Left renal pelvis (tissue), 4 donors: ENCODE data around the gene RBM47. TPM values are rescaled to one million over a fixed set of nuclear protein-coding genes. Genes with fewer than 3 reads are reported as not detected.

Experiments
- DNase-seq, 4 donors: peaks; one replicate each; pipeline ENCODE4 v3.0.0-alpha.2; 2013; ENCODE audit warnings: low read depth in 4 of 4, low spot score in 3 of 4
- polyA plus RNA-seq, 4 donors: library from polyadenylated mRNA; unstranded; fragments of 120-200 nt; gene quantifications; one replicate each; pipeline ENCODE4 v1.2.1, GENCODE V29; 2013; ENCODE audit not compliant: insufficient read length in 4 of 4

RBM47 gene
- polyA plus RNA-seq, 4 donors: 4.4 to 93.5 (median 87.3) TPM

DNA sequence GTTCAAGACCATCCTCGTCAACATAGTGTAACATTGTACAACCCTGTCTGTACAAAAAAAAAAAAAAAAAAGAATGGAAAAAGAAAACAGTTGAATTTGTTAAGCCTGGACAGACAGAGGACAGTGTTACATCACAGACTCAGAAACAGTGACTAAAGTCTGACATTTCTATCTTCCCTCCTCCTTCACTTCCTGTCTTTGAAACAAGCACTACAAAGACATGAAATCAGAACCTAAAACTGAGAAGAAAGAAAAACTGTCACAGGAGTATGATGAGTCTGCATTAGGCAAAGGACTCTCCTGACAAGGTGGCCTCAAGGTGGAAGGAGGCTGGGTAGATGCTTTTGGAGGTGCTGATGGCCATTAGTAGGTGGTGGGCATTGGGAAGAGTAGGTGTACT lies 126.7 kb downstream of the RBM47 start:
- DNase-seq: no peak

GRCh38 chr4:40502220-40502619 lies 127.4 kb downstream of the RBM47 start:
- DNase-seq: no peak

DNA sequence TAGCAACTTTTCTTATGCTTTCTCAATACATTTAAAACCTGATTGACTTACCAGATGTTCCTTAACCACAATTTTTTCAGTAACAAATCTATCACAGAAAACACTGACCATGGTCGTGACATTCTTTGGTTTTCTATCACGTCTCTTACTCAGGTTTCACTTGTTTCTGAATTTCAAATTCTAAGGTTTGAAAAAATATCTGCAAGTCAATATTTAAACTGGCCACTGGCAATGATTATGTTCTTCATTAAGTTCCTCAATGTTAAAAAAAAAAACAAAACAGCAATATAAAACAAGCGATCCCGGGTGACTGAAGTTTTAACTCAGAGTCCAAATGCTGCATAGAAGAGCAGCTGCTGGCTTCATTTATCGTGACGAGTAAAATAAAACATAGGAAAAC lies 128.9 kb downstream of the RBM47 start:
- DNase-seq: no peak

DNA sequence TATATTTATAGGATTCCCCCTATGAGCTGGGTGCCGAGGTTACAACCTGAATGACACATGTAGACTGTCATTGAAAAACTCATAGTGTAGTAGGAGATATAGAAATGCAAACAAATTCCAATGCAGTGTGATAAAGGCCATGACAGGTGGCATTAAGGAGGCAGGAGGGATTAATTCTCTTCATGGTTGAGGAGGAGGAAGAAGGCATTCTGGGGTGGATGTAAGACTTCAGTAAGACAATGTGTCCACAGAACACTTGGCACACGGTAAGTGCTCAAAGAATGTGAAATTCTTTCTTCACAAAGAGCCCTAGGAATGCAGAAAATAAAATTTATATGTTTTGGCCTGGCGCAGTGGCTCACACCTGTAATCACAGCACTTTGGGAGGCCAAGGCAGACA lies 136.5 kb downstream of the RBM47 start:
- DNase-seq: no peak

DNA sequence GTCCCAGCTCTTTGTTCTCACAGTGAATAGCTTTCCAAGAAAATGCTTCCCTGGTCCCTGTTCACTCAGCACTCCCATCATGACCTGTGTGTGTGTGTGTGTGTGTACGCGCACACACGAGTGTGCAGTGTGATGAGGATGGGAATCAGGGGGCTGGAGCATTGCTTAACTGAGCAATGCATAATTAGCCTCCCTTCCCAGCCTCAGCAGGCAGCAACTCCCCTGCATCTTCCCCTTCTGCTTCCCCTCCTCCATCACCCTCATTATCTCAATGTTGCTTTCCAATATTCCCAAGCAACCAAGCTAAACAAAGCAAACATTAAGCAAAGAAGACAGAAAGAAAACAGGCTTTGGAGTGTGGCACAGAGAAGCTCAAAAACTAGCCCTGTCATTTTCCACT lies 137.0 kb downstream of the RBM47 start:
- DNase-seq: no peak

- no peak for DNase-seq
These were observed 139.2 kb downstream of the RBM47 start for GRCh38 chr4:40490481-40490880.

DNA sequence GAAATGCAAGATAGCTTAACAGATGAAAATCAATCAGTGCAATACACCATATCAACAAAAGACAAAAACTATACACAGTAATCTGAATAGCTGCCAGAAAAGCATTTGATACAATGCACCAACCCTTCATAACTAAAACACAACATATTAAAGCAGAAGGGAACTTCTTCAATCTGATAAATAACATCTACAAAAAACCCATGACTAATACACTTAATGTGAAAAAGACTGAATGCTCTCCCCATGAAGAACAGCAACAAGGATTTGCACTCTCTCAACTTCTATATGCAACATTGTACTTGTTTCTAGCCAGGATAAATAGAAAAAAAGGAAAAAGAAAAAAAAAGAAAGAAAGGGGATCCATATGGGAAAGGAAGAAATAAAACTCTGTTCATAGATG lies 139.7 kb downstream of the RBM47 start:
- DNase-seq: no peak

DNA sequence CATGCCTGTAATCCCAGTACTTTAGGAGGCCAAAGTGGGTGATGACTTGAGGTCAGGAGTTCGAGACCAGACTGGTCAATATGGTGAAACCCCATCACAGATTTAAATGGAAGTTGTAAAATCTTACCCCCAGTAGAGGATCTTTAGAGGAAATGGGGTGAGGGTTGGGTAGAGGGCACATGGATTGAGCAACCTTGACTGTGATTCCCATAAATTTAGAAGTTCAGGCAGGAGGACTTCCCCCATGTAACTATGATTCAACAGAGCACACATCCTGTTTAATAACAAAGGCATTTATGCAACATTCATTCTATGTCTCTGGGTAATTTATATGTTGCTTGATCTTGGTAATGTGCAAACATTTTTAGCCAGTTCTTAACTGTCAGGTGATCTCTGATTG lies 143.1 kb downstream of the RBM47 start:
- DNase-seq: no peak

- no peak for DNase-seq
These were observed 145.1 kb downstream of the RBM47 start for GRCh38 chr4:40484346-40485090.

DNA sequence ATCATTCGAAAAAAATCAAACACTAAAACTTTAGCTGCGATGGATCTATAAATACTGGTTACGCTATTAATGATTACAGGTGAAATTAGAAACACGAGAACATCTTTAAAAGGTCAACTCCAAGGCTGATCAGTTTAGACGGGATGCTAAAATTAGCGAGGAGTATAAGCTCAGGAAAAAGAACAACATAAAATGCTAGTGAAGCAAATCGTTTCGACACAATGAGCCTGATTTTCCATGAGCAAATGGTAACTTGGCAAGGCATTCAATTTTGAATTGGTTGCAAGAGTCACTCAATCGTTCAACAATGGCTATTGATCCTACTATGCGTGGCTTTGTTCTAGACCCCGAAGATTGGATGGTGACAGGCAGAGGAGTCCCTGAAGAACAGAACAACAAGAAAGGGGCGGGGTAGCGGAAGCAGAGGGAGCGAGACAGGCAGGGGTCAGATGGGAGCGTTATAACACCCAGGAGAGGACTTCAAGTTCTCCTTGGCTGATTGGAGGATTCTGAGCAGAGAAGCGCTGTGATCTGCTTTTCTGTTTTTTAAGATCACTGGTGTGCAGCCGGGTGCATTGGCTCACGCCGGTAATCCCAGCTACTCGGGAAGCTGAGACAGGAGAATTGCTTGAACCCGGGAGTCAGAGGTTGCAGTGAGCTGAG lies 146.5 kb downstream of the RBM47 start:
- no peak for DNase-seq

- no peak for DNase-seq
These were observed 147.7 kb downstream of the RBM47 start for GRCh38 chr4:40481977-40482376.

DNA sequence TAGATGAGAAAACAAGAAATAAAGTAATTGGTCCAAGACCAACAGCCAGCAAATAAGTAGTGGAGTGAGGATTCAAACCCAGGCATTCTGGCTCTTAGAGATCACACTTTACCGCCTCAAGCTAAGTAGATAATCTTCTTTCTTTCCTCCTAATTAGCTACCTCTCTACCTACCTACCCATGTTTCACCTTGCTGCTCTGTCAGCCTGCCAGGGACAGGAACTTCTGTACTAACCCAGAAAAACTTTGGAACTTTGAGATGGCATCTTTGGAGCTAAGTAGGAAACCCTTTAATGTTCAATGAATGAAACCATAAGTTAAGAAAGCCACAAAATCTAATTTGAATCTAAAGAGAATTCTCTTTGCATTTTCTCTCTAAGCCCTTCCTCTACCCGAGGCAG lies 149.4 kb downstream of the RBM47 start:
- DNase-seq: no peak

DNA sequence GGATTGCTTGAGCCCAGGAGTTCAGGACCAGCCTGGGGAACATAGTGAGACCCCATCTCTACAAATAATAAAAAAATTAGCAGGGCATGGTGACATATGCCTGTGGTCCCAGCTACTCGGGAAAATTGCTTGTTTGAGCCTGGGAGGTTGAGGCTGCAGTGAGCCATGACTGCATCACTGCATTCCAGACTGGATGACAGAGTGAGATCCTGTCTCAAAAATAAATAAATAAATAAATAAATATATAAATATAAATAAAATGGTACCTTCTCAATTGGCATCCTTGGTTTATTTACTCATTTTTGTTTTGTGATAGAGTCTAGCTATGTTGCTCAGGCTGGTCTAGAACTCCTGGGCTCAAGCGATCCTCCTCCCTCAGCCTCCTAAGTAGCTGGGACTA lies 150.3 kb downstream of the RBM47 start:
- no peak for DNase-seq

GRCh38 chr4:40475609-40476008 lies 154.1 kb downstream of the RBM47 start:
- no peak for DNase-seq

DNA sequence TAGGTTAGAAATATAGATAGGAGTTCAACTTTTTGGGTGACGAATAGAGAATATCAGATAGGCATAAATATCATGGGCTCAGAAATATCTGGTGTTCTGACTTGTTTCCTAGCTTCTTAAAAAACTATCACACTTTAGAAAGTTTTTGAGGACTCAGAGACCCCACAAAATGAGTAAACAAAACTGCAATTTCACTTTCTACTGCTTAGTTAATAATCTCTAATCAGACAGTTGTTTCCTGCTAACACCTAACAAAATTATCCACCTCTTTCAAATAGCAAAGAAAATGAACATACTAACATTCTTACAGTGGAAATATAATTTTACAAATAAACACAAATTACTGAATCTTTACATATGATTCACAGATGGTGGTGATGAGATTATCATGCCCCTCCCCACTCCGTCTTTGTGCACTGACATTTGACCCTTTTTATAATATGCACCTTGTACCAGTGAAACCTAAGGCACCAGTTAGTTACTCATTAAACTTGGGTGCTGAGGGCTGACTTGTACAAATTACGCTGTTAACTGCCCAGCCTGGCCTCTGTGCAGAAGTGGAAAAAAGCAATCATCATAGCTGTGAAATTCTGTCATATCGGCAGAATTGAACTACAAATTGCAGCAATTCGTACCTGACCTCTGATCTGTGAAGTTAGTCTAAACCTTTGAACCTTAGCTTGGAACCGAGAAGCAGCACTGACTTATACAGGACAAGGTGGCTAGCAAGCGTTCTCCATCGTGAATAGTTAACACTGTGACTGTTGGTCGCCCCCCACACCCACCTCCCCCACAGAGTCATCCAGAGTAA lies 155.9 kb downstream of the RBM47 start:
- peak in 2 of 4 donors; percentile 29 to 50 for DNase-seq

DNA sequence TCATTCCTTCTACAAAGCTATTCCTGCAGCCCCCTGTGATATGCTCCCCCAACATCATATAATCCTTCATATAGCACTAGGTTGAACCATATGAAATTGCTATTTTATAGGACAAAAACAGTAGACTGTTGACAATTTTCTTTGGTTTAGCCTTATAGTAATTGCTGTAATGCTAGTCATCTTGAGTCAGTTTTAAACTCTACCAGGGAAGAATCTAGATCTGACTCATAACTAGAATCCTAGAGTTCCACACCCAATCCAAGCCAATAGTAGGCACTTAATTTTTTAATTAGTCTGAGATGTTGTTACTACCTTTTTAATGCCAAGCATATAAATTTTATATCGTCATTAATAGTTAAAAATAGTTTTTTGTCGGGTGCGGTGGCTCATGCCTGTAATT lies 157.7 kb downstream of the RBM47 start:
- no peak for DNase-seq

DNA sequence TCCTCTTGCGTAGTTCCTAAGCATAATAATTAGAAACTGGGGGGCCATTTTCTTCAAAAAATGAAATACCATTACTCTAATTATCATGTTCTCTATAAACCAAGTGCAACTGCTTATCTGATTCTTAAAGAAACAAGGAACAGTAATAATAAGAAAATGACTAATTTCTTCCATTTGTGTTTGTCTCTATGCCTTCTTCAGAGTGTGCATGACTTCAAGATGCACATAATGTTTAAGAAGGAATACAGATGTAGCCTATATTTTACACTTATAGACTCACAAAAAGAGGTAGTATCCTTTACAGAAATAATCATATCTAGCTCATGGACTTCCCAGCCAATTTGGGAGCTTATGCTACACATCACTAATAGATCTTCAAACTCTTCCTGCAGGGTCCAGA lies 162.9 kb downstream of the RBM47 start:
- no peak for DNase-seq

DNA sequence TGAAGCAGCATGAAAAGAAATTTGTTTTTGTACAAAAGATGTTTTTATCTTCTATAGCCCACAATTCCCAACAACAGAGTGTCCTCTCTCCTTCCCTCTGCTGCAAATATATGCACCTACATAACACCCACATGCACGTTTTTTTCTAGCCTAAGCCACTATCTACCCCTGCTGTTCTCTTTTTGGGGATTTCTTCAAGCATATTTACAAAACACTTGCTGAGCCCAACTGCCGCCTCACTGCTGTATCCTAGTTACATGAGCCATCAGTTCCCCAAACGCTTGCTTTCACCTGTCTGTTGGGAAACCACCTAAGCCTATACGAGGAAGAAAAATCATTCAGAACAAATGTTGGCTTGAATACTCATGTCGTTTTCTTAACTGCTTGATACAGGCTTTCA lies 167.3 kb downstream of the RBM47 start:
- no peak for DNase-seq

DNA sequence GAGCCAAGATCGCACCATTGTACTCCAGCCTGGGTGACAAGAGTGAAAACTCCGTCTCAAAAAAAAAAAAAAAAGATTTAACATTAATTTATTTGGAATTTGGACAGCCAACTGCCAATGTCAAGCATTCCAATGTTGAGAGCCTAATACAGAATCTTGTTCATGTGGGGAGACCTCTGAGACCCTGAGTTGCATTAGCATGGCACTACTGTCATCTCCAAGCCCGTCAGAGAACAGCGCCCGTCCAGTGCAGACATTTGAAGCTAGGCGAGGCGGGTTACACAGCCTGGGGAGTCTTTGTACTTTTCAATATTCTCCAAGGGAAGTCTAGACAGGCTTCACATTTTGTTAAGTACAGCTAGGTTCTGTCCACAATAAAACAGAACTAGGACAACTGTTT lies 167.8 kb downstream of the RBM47 start:
- DNase-seq: no peak

DNA sequence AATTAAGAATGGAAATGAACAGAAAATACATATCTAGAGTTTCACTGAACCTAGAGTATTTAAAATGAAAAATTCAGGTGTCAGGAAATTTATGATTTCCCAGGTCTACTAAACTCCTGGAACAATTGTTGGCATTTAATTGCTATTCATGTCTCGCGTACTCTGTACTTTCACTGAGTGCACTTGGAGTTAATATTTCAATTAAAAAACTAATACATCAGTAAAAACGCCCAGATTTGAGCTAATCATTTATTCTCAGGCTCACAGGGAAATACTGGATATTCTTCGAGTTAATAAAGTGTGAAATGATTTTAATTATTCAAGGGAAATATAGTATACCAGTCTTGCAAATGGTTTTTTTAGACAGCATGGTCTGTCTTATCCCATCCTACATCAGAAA lies 168.6 kb downstream of the RBM47 start:
- DNase-seq: no peak

DNA sequence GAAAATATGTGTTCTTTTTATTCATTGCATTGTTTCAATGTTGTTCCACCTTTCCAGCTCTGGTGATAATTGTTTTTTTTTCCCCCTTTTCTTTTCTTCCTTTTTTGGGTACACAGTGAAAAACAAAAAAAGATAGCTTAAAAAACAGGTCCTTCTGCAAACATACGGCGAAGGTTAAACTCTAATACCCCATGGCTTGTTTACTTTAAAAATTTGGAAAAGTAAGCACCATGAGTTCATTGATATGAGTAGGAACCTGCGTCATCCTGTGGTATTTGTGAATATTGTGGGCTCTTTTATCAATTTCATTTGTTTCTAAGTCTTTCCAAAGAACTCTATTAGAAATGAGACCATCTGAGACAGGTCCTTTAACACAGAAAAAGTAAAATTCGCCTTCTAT lies 171.0 kb downstream of the RBM47 start:
- no peak for DNase-seq

- no peak for DNase-seq
These were observed 171.6 kb downstream of the RBM47 start for GRCh38 chr4:40458109-40458508.
